Mucosa of descending colon (tissue), 3 donors: ENCODE results near the gene TMEM151A. TPM values are rescaled to one million over a fixed set of nuclear protein-coding genes. Genes with fewer than 3 reads are reported as not detected.

Source experiments
- ATAC-seq: fragments of 200-7000 bp; cut with Tn5 transposase; one replicate; pipeline ENCODE4 v1.9.1; 2020; ENCODE audit warnings: mild to moderate bottlenecking, moderate library complexity
- DNase-seq, 3 donors: peaks; one replicate each; pipeline ENCODE4 v3.0.0-alpha.2; 2020
- H3K36me3 ChIP-seq: fragments of 200-600 bp; one replicate; pipeline ENCODE4 v1.8.0; 2021; ENCODE audit warnings: low read depth, mild to moderate bottlenecking
- H3K4me1 ChIP-seq: fragments of 200-600 bp; one replicate; pipeline ENCODE4 v1.8.0; 2021; ENCODE audit warnings: low read depth, mild to moderate bottlenecking
- H3K4me3 ChIP-seq: fragments of 200-600 bp; one replicate; pipeline ENCODE4 v1.8.0; 2021; ENCODE audit warnings: mild to moderate bottlenecking
- H3K9me3 ChIP-seq: fragments of 200-600 bp; one replicate; pipeline ENCODE4 v1.8.0; 2021; ENCODE audit warnings: mild to moderate bottlenecking
- CTCF ChIP-seq: fragments of 200-600 bp; IDR thresholded peaks from one replicate; pipeline ENCODE4 v1.8.0; 2022; ENCODE audit warnings: antibody characterized with exemption, mild to moderate bottlenecking
- intact Hi-C, 2 donors: fragments of 100-400 bp; cut with DNase I in 1 of 2; cut with micrococcal nuclease in 1 of 2; formaldehyde crosslinking; loops; one replicate each; pipeline versions ENCODE4 v1.11.0 to v1.11.1; 2022; cut with DNase I, micrococcal nuclease
- total RNA-seq, 3 donors: library from RNA; stranded (reverse); fragmentation: NEBNext Ultra II Directional in 2 of 3; extraction: Animal tissue kit (Norgen Biotek cat#: 25700) in 2 of 3; gene quantifications; one replicate each; pipeline versions ENCODE4 v1.2.1 to v1.2.4, GENCODE V29; 2021 to 2023
- donor health status: DM: no; HTN: no; CAD: no; lungs with moderate emphysema.
- donor health status: DM: no; HTN: no; CAD: no.
- donor health status: DM: no; HTN: yes; CAD: no.

TMEM151A gene
- total RNA-seq, 3 donors from 2014 or later = 0.17 to 0.38 (median 0.27) TPM

GRCh38 chr11:66261578-66261977, 30.1 kb upstream of the TMEM151A start:
- no peaks in the 10 kb centered on the region for H3K36me3 ChIP-seq

GRCh38 chr11:66262191-66262590, 29.5 kb upstream of the TMEM151A start:
- no peak for TF ChIP-seq CTCF
- Histone ChIP-seq H3K9me3 (no peaks in the 10 kb centered on the region), H3K4me3 (no peak overlapping the region), H3K4me1 (peaks cover 16% of the 10 kb centered on the region), H3K36me3 (no peaks in the 10 kb centered on the region)
- intact Hi-C loops = no loop called here
- ATAC-seq (no peak), DNase-seq (no peak)

More at GRCh38 chr11:66261578-66261977, 30.1 kb upstream of the TMEM151A start:
- Histone ChIP-seq H3K9me3 (no peaks in the 10 kb centered on the region), H3K4me3 (no peak overlapping the region), H3K4me1 (peaks cover 15% of the 10 kb centered on the region)
- ATAC-seq (no peak), DNase-seq (no peak)
- no peak for TF ChIP-seq CTCF
- intact Hi-C loops = no loop called here

- Histone ChIP-seq H3K4me3 (no peak overlapping the region), H3K4me1 (peaks cover 14% of the 10 kb centered on the region), H3K9me3 (no peaks in the 10 kb centered on the region), H3K36me3 (no peaks in the 10 kb centered on the region)
- ATAC-seq = no peak
- intact Hi-C loops = no loop called here
- DNase-seq = no peak
- no peak for TF ChIP-seq CTCF
Observed at GRCh38 chr11:66262696-66263095, 29.0 kb upstream of the TMEM151A start.

- intact Hi-C loops = no loop called here
- no peak overlapping the region for H3K4me3 ChIP-seq
- ATAC-seq = no peak
- no peak for TF ChIP-seq CTCF
- peaks cover under 1% of the 10 kb centered on the region for H3K36me3 ChIP-seq
- H3K9me3 ChIP-seq = no peaks in the 10 kb centered on the region
- DNase-seq = no peak
- peaks cover 14% of the 10 kb centered on the region for H3K4me1 ChIP-seq
Observed at GRCh38 chr11:66263231-66263630, 28.5 kb upstream of the TMEM151A start.

GRCh38 chr11:66263785-66264184, 27.9 kb upstream of the TMEM151A start:
- Histone ChIP-seq H3K9me3 (no peaks in the 10 kb centered on the region), H3K36me3 (peaks cover 3% of the 10 kb centered on the region), H3K4me1 (peaks cover 9% of the 10 kb centered on the region), H3K4me3 (no peak overlapping the region)
- ATAC-seq (no peak), DNase-seq (no peak)
- intact Hi-C loops = no loop called here
- no peak for TF ChIP-seq CTCF

GRCh38 chr11:66264383-66264782, 27.3 kb upstream of the TMEM151A start:
- Histone ChIP-seq H3K4me1 (peaks cover 7% of the 10 kb centered on the region), H3K4me3 (no peak overlapping the region), H3K36me3 (peaks cover 3% of the 10 kb centered on the region), H3K9me3 (no peaks in the 10 kb centered on the region)
- ATAC-seq (no peak), DNase-seq (no peak)
- intact Hi-C loops = no loop called here
- no peak for TF ChIP-seq CTCF
